Panc1 (cell line): ENCODE results near the gene ESR2. TPM values are rescaled to one million over a fixed set of nuclear protein-coding genes. Genes with fewer than 3 reads are reported as not detected.

Experiments used
- ATAC-seq: fragments of 200-7000 bp; cut with Tn5 transposase; 2 replicates; pipeline ENCODE4 v1.9.1; 2020; ENCODE audit warnings: mild to moderate bottlenecking, moderate library complexity
- BruUV-seq: library from RNA; stranded (reverse); fragments of 400-500 nt; replicated peaks from 2 replicates; lab custom pipeline; 2021; lab: Mats Ljungman, UMichigan
- CTCF ChIA-PET: fragments of 300-600 bp; sonication (Branson Sonifier 250); formaldehyde crosslinking; loops from one replicate; lab custom pipeline; 2022; ENCODE audit warnings: antibody characterized with exemption; lab: Charles Lee
- POLR2A ChIA-PET: fragments of 300-600 bp; sonication (Branson Sonifier 250); formaldehyde crosslinking; loops from one replicate; lab custom pipeline; 2022; ENCODE audit warnings: antibody characterized with exemption; lab: Charles Lee
- DNase-seq: peaks from one replicate; pipeline ENCODE4 v3.0.0-alpha.2; 2010; ENCODE audit warnings: low read depth, low spot score
- H3K27ac ChIP-seq: 2 replicates; pipeline ENCODE4 v1.5.1; 2011; ENCODE audit warnings: mild to moderate bottlenecking, low read length, inconsistent platforms
- H3K27me3 ChIP-seq: fragments of 200-500 bp; sonication (Bioruptor generic); 2 replicates; pipeline ENCODE4 v1.6.0; 2014; ENCODE audit warnings: low read length, inconsistent platforms; ENCODE audit not compliant: control insufficient read depth, insufficient read depth
- H3K36me3 ChIP-seq: fragments of 200-500 bp; sonication (Bioruptor generic); 2 replicates; pipeline ENCODE4 v1.5.1; 2014; ENCODE audit warnings: inconsistent platforms, mild to moderate bottlenecking, low read length, moderate library complexity; ENCODE audit not compliant: control insufficient read depth, insufficient read depth
- H3K4me1 ChIP-seq: 2 replicates; pipeline ENCODE4 v1.5.1; 2011; ENCODE audit warnings: inconsistent platforms, mild to moderate bottlenecking, low read length, moderate library complexity; ENCODE audit not compliant: control insufficient read depth, insufficient read depth
- H3K4me3 ChIP-seq, 2 experiments: 2 replicates each; pipeline ENCODE4 v1.5.1; 2011 to 2012; ENCODE audit warnings: low read depth in 2 of 2, low read length in 2 of 2, mild to moderate bottlenecking in 2 of 2, inconsistent platforms in 1 of 2, moderate library complexity in 1 of 2
- H3K9me3 ChIP-seq: fragments of 200-500 bp; sonication (Bioruptor generic); 2 replicates; pipeline ENCODE4 v1.5.1; 2014; ENCODE audit warnings: low read depth, mild to moderate bottlenecking, inconsistent platforms, low read length, moderate library complexity; ENCODE audit not compliant: control insufficient read depth, insufficient read depth
- CTCF ChIP-seq: fragments of 450-650 bp; IDR thresholded peaks from 2 replicates; pipeline ENCODE4 v1.5.1; 2017; ENCODE audit warnings: mild to moderate bottlenecking
- POLR2AphosphoS5 ChIP-seq: IDR thresholded peaks from 2 replicates; pipeline ENCODE4 v1.6.1; 2012; ENCODE audit warnings: mild to moderate bottlenecking, low read depth, low read length, moderate library complexity
- REST ChIP-seq, 2 experiments: IDR thresholded peaks; 2 replicates each; pipeline ENCODE4 v1.6.1; 2011 to 2012; ENCODE audit warnings: low read depth in 2 of 2, control low read depth in 1 of 2, low read length in 1 of 2, mild to moderate bottlenecking in 1 of 2, moderate library complexity in 1 of 2; ENCODE audit not compliant: insufficient read depth in 1 of 2
- SIN3A ChIP-seq: IDR thresholded peaks from 2 replicates; pipeline ENCODE4 v1.6.1; 2012; ENCODE audit warnings: low read depth, mild to moderate bottlenecking, low read length, moderate library complexity, borderline replicate concordance; ENCODE audit not compliant: insufficient read depth
- TCF7L2 ChIP-seq: IDR thresholded peaks from 2 replicates; pipeline ENCODE4 v1.6.1; 2011; ENCODE audit warnings: mild to moderate bottlenecking, low read depth, low read length, inconsistent platforms
- in situ Hi-C: cut with HindIII; loops from 2 replicates; pipeline ENCODE4 v1.10.0; 2016; ENCODE audit warnings: low sequenced_read_pairs, low pct_unique_long_range_greater_than_20kb
- intact Hi-C: fragments of 100-400 bp; cut with micrococcal nuclease; formaldehyde crosslinking; loops from one replicate; pipeline ENCODE4 v1.10.0; 2022; ENCODE audit not compliant: unreplicated experiment
- total RNA-seq: library from RNA; stranded (reverse); gene quantifications from one replicate; pipeline ENCODE4 v1.2.1, GENCODE V29; 2021; ENCODE audit not compliant: unreplicated experiment

The ESR2 gene
- total RNA-seq, 1 experiment from 2014 or later = not detected

DNA sequence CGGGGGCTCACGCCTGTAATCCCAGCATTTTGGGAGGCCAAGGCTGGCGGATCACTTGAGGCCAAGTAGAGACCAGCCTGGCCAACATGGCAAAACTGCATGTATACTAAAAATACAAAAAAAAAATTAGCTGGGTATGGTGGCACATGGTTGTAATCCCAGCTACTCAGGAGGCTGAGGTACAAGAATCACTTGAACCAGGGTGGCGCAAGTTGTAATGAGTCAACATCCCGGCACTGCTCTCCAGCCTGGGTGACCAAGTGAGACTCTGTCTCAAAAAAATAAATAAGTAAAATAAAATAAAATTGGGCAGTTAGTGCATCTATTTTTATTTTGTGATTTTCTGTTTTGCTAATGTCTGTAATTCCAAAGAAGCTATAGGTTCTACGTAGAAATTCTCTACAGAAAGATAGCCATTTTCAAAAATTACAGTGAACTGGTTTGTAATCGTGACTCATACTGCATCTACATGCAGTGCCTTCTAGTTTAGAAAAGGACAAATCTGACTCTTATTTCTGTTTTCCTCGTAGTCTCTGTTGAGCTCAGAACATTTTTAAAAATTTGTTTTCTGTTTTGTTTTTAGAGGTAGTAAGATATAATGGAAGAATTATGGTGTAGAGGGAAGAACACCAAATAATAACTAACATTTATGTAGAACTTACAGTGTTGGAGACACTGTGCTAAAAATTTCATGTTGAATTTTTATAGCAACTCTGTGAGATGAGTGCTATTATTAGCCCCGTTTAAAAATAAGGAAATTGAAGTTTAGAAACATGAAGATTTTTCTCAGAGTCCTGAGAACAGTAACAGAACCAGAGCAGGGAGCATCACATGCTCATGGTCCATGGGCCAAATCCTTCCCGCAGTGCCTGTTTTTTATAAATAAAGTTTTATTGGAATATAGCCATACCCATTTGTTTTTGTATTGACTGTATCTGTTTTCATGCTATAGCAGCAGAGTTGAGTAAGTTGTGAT lies 240.2 kb downstream of the ESR2 start:
- Histone ChIP-seq H3K4me1 (no peaks in the 10 kb centered on the region), H3K27me3 (no peaks in the 10 kb centered on the region), H3K4me3 (no peak overlapping the region), H3K9me3 (no peaks in the 10 kb centered on the region), H3K36me3 (no peaks in the 10 kb centered on the region), H3K27ac (no peak overlapping the region)
- ATAC-seq (no peak), DNase-seq (no peak)
- intact Hi-C loops (no loop called here), in situ Hi-C loops (no loop called here)
- ChIA-PET POLR2A (no interaction called here), CTCF (no interaction called here)
- BruUV-seq = no TSS peak
- TF ChIP-seq REST (IDR thresholded peaks at IDR 0.05; ENCODE audit: insufficient read depth in 1 of 2, low read depth in 2 of 2, low read length in 1 of 2) = no peak
- TF ChIP-seq TCF7L2 = no peak

DNA sequence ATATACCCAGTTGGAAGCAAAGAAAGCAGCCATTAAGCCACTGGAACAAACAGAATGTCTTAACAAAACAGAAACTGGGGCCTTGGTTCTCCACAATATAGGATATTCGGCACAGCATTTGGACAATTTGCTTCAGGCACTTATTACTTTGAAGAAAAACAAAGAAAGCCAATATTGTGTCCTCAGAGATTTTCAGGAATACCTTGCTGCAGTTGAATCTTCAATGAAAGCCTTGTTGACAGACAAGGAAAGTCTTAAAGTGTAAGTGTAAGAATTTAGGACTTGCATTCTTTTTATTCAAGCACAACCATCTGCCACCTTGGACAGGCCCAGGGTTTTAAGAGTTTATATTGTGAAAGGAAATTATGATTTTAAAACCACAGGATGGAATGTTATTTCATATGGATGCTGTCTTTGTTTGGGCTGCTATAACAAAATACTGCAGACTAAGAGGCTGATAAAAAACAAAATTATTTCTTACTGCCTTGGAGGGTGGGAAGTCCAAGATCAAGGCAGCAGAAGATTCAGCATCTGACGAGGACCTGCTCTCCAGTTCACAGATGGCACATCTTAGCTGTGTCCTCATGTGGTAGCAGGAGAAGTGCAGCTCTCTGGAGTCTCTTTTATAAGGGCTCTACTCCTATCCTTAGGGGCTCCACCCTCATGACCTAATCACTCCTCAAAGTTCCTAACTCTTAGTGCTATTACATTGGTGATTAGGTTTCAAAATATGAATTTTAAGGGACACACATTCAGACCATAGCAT lies 244.4 kb downstream of the ESR2 start:
- intact Hi-C loops = no loop called here
- Histone ChIP-seq H3K9me3 (no peaks in the 10 kb centered on the region), H3K27me3 (no peaks in the 10 kb centered on the region), H3K4me3 (no peak overlapping the region), H3K4me1 (no peaks in the 10 kb centered on the region), H3K27ac (no peak overlapping the region), H3K36me3 (no peaks in the 10 kb centered on the region; the same call in 1 of the 2 replicates)
- in situ Hi-C loops = no loop called here
- POLR2A ChIA-PET = no interaction called here
- TF ChIP-seq TCF7L2 (no peak), SIN3A (no peak), CTCF (no peak), REST (IDR thresholded peaks at IDR 0.05; ENCODE audit: insufficient read depth in 1 of 2, low read depth in 2 of 2, low read length in 1 of 2) (no peak), POLR2AphosphoS5 (no peak)
- no TSS peak for BruUV-seq
- DNase-seq = no peak
- ATAC-seq = no peak
- CTCF ChIA-PET = no interaction called here
